HEK293T (cell line): ENCODE measurements around the gene OR51A7.
"Not testable (repeated sequence)": the region's sequence is repeated elsewhere in the genome, so short reads cannot be mapped to it uniquely, and the experiment has no call there.

Experiments used
- CTCF ChIA-PET: fragments of 350-600 bp; formaldehyde crosslinking; extraction: SDS; loops from one replicate; lab custom pipeline; 2021; ENCODE audit warnings: antibody characterized with exemption, inconsistent platforms; lab: Yijun Ruan, JAX
- POLR2A ChIA-PET: fragments of 350-600 bp; formaldehyde crosslinking; extraction: SDS; loops from one replicate; lab custom pipeline; 2020; ENCODE audit warnings: antibody characterized with exemption, inconsistent platforms; lab: Yijun Ruan, JAX
- DNase-seq: peaks from one replicate; pipeline ENCODE4 v3.0.0; 2012; ENCODE audit warnings: mixed read lengths; ENCODE audit errors: extremely low spot score
- ARNT ChIP-seq: fragments of 450-650 bp; IDR thresholded peaks from 2 replicates; pipeline ENCODE4 v1.6.1; 2017; ENCODE audit warnings: mild to moderate bottlenecking
- BHLHE40 ChIP-seq: fragments of 450-650 bp; IDR thresholded peaks from 2 replicates; pipeline ENCODE4 v1.6.1; 2016; ENCODE audit warnings: mild to moderate bottlenecking, moderate library complexity, borderline replicate concordance
- CTBP1 ChIP-seq: fragments of 450-650 bp; IDR thresholded peaks from 2 replicates; pipeline ENCODE4 v1.6.1; 2016; ENCODE audit warnings: borderline replicate concordance
- ELF4 ChIP-seq: fragments of 450-650 bp; IDR thresholded peaks from 2 replicates; pipeline ENCODE4 v1.6.1; 2017; ENCODE audit warnings: antibody characterized with exemption
- FOXA1 ChIP-seq: fragments of 450-650 bp; IDR thresholded peaks from 2 replicates; pipeline ENCODE4 v1.6.1; 2016; ENCODE audit warnings: mild to moderate bottlenecking
- FOXK2 ChIP-seq: fragments of 450-650 bp; IDR thresholded peaks from 2 replicates; pipeline ENCODE4 v1.6.1; 2016; ENCODE audit warnings: mild to moderate bottlenecking
- FOXM1 ChIP-seq: fragments of 450-650 bp; IDR thresholded peaks from 2 replicates; pipeline ENCODE4 v1.6.1; 2017; ENCODE audit warnings: mild to moderate bottlenecking, borderline replicate concordance
- HDGF ChIP-seq: fragments of 450-650 bp; IDR thresholded peaks from 2 replicates; pipeline ENCODE4 v1.6.1; 2017; ENCODE audit warnings: antibody characterized with exemption, borderline replicate concordance
- L3MBTL2 ChIP-seq: fragments of 450-650 bp; conservative IDR thresholded peaks from 2 replicates; pipeline ENCODE4 v1.6.1; 2016; ENCODE audit warnings: mild to moderate bottlenecking
- LEF1 ChIP-seq: fragments of 450-650 bp; IDR thresholded peaks from 2 replicates; pipeline ENCODE4 v1.6.1; 2017; ENCODE audit warnings: mild to moderate bottlenecking, borderline replicate concordance
- NFRKB ChIP-seq: fragments of 450-650 bp; IDR thresholded peaks from 2 replicates; pipeline ENCODE4 v1.6.1; 2016; ENCODE audit warnings: mild to moderate bottlenecking, moderate library complexity
- PKNOX1 ChIP-seq: fragments of 450-650 bp; IDR thresholded peaks from 2 replicates; pipeline ENCODE4 v1.6.1; 2016
- SP1 ChIP-seq: fragments of 450-650 bp; IDR thresholded peaks from 2 replicates; pipeline ENCODE4 v1.6.1; 2017
- SUZ12 ChIP-seq: fragments of 450-650 bp; IDR thresholded peaks from 2 replicates; pipeline ENCODE4 v1.6.1; 2016; ENCODE audit warnings: mild to moderate bottlenecking
- TARDBP ChIP-seq: fragments of 450-650 bp; IDR thresholded peaks from 2 replicates; pipeline ENCODE4 v1.6.1; 2016
- ZNF384 ChIP-seq: fragments of 450-650 bp; IDR thresholded peaks from 2 replicates; pipeline ENCODE4 v1.6.1; 2016

Gene OR51A7

GRCh38 chr11:4926608-4927007 lies 23.0 kb downstream of the OR51A7 start:
- ChIA-PET POLR2A (no interaction called here), CTCF (no interaction called here)
- no peak for TF ChIP-seq NFRKB
- TF ChIP-seq ARNT, result no peak
- TF ChIP-seq LEF1, result no peak
- TF ChIP-seq SP1, result no peak
- TF ChIP-seq L3MBTL2, result no peak
- TF ChIP-seq FOXM1, result no peak
- no peak for TF ChIP-seq FOXA1
- no peak for TF ChIP-seq TARDBP
- TF ChIP-seq CTBP1, result no peak
- no peak for TF ChIP-seq HDGF
- no peak for TF ChIP-seq PKNOX1
- TF ChIP-seq BHLHE40, result no peak
- TF ChIP-seq ELF4, result no peak
- TF ChIP-seq SUZ12, result no peak
- no peak for TF ChIP-seq FOXK2
- no peak for DNase-seq

GRCh38 chr11:4932751-4933150 lies 29.2 kb downstream of the OR51A7 start:
- no peak for TF ChIP-seq HDGF
- TF ChIP-seq CTBP1, result no peak
- no peak for TF ChIP-seq BHLHE40
- no peak for TF ChIP-seq FOXM1
- TF ChIP-seq FOXA1, result no peak
- TF ChIP-seq NFRKB, result no peak
- no peak for TF ChIP-seq SP1
- no peak for TF ChIP-seq LEF1
- TF ChIP-seq PKNOX1, result no peak
- TF ChIP-seq FOXK2, result no peak
- no peak for TF ChIP-seq ARNT
- TF ChIP-seq TARDBP, result no peak
- no peak for TF ChIP-seq SUZ12
- no peak for TF ChIP-seq ELF4
- no peak for TF ChIP-seq L3MBTL2
- no peak for TF ChIP-seq ZNF384
- ChIA-PET POLR2A (no interaction called here), CTCF (no interaction called here)
- DNase-seq, result no peak

- CTCF ChIA-PET, result no interaction called here
- no peak for TF ChIP-seq FOXM1
- no peak for TF ChIP-seq LEF1
- no peak for TF ChIP-seq ARNT
- no peak for TF ChIP-seq HDGF
- TF ChIP-seq SP1, result no peak
- no peak for TF ChIP-seq ZNF384
- DNase-seq, result no peak
- POLR2A ChIA-PET, result no interaction called here
These were observed 33.2 kb downstream of the OR51A7 start for GRCh38 chr11:4936745-4937144.

- ChIA-PET CTCF (no interaction called here), POLR2A (no interaction called here)
- no peak for DNase-seq
- TF ChIP-seq BHLHE40 (no peak), L3MBTL2 (no peak), CTBP1 (no peak), SUZ12 (no peak), FOXM1 (no peak), TARDBP (no peak), ELF4 (no peak), SP1 (no peak), PKNOX1 (no peak), NFRKB (no peak), LEF1 (no peak), HDGF (no peak), ARNT (no peak), FOXK2 (no peak), ZNF384 (no peak), FOXA1 (no peak)
These were observed 43.9 kb downstream of the OR51A7 start, which contains the start of gene OR51A4 for GRCh38 chr11:4947505-4947904. Gene OR51A4 (minus strand): TSS chr11:4947605. CDS start chr11:4947100, 505 bp downstream.

DNA sequence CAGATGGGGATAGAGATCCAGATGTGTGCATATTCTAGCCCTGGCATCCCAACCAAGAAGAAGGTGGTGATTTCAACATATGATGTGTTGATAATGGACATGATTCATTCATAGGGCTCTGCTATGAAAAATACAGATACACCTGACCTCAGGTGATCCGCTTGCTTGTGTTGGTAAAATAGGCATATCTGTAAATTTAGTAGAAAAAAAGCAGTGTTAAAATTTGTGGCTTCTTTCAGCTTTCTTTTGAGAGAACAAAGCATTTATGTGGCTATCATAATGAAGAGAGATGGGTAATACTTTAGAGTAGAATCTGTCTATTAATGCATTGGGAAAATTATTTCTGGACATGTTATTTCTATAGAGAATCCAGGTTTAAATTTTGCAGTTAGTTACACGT lies 52.0 kb downstream of the OR51A7 start, which contains the start of gene OR51A2:
Gene OR51A2, minus strand, starts transcription at position 101 of the 400 bp plus-strand sequence. Its CDS starts 0 bp downstream, at position 101.
- DNase-seq, CTCF ChIA-PET, POLR2A ChIA-PET: not testable (repeated sequence)

DNA sequence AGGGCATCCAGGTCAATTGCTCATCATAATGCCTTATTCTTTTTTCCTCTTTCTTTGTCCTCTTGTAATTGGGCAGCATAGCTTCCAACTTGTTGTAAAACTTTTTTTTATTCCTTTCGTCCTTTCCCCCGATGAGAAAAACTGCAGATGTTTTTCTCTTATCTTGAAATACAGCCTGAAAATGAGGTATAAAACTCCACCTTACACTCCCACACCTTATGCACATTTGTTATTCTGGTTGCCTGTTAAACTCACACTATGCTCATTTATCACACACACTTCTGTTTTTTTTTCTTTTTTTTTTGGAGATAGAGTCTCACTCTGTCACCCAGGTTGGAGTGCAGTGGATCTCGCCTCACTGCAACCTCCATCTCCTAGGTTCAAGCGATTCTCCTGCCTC lies 53.8 kb downstream of the OR51A7 start:
- POLR2A ChIA-PET, result no interaction called here
- TF ChIP-seq SUZ12 (no peak), NFRKB (no peak), FOXM1 (no peak)
- DNase-seq, result no peak
- CTCF ChIA-PET, result no interaction called here
